ENCODE results near the gene LRRC3C.
A peak's percentile ranks its signal among the peaks of the same experiment; 100 is the strongest.
"Not testable (repeated sequence)": the region's sequence is repeated elsewhere in the genome, so short reads cannot be mapped to it uniquely, and the experiment has no call there.

LRRC3C gene, protein sequence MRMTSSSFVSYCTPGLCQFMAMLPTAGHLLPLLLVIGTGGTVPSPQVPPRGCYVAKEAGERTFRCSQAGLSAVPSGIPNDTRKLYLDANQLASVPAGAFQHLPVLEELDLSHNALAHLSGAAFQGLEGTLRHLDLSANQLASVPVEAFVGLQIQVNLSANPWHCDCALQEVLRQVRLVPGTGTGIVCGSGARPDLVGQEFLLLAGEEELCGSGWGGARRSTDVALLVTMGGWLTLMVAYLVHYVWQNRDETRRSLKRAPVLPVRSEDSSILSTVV

GRCh38 chr17:39927101-39927928 lies at the start of gene LRRC3C, which contains the start of gene ORMDL3:
Gene LRRC3C, plus strand, starts transcription at chr17:39927732. Its CDS starts 13,792 bp downstream, at chr17:39941524.
Gene ORMDL3, minus strand, starts transcription at chr17:39927601. Its CDS starts 3,398 bp downstream, at chr17:39924203.
- H3K4me3 Mint-ChIP-seq = peak within 1 kb of the TSS; percentile 86
- H3K36me3 Mint-ChIP-seq (ENCODE audit: low read depth) = peaks cover 49% of the 10 kb centered on the region
- peak; percentile 96 for DNase-seq
- H3K4me1 Mint-ChIP-seq (ENCODE audit: low read depth) = peaks cover 63% of the 10 kb centered on the region
- no peaks in the 10 kb centered on the region for H3K27me3 Mint-ChIP-seq
- peak within 1 kb of the TSS; percentile 93 for H3K27ac Mint-ChIP-seq
- H3K9me3 Mint-ChIP-seq = no peaks in the 10 kb centered on the region

DNA sequence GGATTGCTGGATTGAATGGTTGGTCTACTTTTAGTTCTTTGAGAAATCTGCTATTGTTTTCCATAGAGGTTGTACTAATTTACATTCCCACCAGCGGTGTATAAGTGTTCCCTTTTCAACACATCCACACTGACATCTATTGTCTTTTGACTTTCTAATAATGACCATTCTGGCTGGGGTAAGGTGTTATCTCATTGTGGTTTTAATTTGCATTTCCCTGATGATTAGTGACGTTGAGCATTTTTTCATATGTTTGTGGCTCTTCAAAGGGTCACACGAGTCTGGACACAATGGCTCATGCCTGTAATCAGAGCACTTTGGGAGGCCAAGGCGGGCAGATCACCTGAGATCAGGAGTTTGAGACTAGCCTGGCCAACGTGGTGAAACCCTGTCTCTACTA lies 41.4 kb upstream of the LRRC3C start:
- not testable (repeated sequence) for H3K36me3 Mint-ChIP-seq (ENCODE audit: low read depth); H3K9me3 Mint-ChIP-seq; H3K4me3 Mint-ChIP-seq; DNase-seq; H3K4me1 Mint-ChIP-seq (ENCODE audit: low read depth); H3K27ac Mint-ChIP-seq; H3K27me3 Mint-ChIP-seq

DNA sequence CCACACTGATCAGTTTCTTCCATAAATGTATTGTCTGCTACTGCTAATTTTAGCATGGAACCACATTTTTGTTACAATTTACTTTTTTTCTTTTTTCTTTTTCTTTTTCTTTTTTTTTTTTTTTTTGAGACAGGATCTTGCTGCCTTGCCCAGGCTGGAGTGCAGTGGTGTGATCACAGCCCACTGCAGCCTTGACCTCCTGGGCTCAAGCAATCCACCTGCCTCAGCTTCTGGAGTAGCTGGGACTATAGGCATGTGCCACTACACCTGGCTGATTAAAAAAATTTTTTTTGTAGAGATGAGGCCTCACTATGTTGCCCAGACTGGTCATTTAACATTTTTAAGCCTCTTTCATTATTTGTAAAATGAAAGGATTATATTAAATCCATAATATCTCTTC lies 40.5 kb upstream of the LRRC3C start:
- no peaks in the 10 kb centered on the region for H3K4me1 Mint-ChIP-seq (ENCODE audit: low read depth)
- no peaks in the 10 kb centered on the region for H3K36me3 Mint-ChIP-seq (ENCODE audit: low read depth)
- H3K4me3 Mint-ChIP-seq = no peak overlapping the region
- DNase-seq = no peak
- H3K27me3 Mint-ChIP-seq = peaks cover 9% of the 10 kb centered on the region
- no peak overlapping the region for H3K27ac Mint-ChIP-seq
- H3K9me3 Mint-ChIP-seq = no peaks in the 10 kb centered on the region

DNA sequence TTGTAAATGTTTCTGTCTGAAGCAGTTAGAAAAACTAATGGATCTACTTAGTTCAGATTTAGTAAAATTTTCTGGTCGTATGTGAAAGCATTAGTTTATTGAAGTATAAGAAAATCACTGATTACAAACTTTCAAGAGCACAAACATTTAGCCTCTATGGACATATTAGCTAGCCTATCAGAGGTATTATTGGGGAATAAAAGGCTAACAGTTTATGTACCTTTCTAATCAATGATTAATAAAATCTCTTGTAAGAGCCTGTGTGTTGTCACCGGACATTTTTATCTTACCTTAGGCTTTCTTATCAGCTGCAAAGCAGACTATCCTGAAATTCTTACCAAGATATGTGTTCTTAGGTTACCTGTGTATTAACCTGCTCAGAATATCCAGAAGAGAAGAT lies 38.3 kb upstream of the LRRC3C start:
- Mint-ChIP-seq H3K4me1 (ENCODE audit: low read depth) (no peaks in the 10 kb centered on the region), H3K36me3 (ENCODE audit: low read depth) (no peaks in the 10 kb centered on the region), H3K27me3 (peaks cover 9% of the 10 kb centered on the region), H3K9me3 (no peaks in the 10 kb centered on the region), H3K27ac (no peak overlapping the region), H3K4me3 (no peak overlapping the region)
- no peak for DNase-seq

DNA sequence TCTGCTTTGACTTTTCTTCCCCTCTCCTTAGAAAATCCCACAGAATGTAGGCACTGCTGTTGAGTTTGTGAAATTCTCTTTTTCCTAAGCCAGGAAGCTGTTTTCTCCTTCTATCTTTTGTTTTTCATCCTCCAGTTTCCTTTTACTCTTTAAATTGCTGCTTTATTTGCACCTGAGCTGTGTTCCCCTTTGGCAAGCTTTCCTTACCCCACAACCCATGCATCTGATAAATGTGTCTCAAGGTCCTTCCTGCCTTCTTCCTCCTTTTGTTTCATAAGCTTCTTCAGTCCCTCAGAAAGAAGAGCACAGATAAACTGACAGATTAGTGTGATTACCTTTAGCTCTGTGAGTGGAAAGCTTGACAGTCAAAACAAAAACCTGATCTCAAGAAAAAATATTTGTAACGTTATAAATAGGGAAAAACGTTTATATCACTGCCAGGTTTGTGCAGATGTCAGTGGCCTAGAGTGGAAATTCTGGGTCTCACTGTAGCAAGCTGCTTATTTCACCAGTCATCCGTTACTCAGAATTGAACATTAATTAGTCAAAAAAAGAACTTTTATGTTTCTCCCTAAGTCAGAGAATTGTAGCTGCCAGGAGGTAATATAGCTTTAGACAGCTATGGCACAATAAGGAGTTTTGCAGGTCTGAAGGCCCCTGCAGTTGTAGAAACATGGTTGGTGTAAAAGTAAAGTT lies 32.7 kb upstream of the LRRC3C start:
- no peak overlapping the region for H3K4me3 Mint-ChIP-seq
- DNase-seq = no peak
- peaks cover 9% of the 10 kb centered on the region for H3K4me1 Mint-ChIP-seq (ENCODE audit: low read depth)
- no peaks in the 10 kb centered on the region for H3K36me3 Mint-ChIP-seq (ENCODE audit: low read depth)
- H3K9me3 Mint-ChIP-seq = no peaks in the 10 kb centered on the region
- peaks cover 2% of the 10 kb centered on the region for H3K27me3 Mint-ChIP-seq
- H3K27ac Mint-ChIP-seq = peak overlapping the region; percentile 77

DNA sequence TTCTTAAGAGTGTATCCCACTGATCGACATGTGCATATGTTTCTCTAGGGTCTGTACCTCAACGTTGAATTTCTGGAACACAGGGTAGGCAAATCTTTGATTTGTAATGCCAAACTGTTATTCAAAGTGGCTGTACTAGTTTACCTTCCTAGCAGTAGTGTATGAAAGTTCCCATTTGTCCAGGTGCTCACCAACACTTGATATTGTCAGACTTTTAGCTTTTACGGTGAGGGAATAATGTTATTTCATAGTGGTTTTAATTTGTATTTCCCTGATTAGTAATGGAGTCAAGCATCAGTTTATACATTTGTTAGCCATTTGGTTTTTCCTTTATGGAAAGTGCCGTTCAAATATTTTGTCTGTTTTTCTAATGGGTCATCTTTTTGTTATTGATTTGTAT lies 29.4 kb upstream of the LRRC3C start:
- Mint-ChIP-seq H3K27me3 (no peaks in the 10 kb centered on the region), H3K36me3 (ENCODE audit: low read depth) (peaks cover 4% of the 10 kb centered on the region), H3K4me3 (no peak overlapping the region), H3K4me1 (ENCODE audit: low read depth) (peaks cover 11% of the 10 kb centered on the region), H3K27ac (no peak overlapping the region), H3K9me3 (no peaks in the 10 kb centered on the region)
- no peak for DNase-seq

GRCh38 chr17:39899215-39899614 lies 28.3 kb upstream of the LRRC3C start:
- DNase-seq = no peak
- Mint-ChIP-seq H3K27me3 (no peaks in the 10 kb centered on the region), H3K4me3 (no peak overlapping the region), H3K27ac (no peak overlapping the region), H3K36me3 (ENCODE audit: low read depth) (peaks cover 8% of the 10 kb centered on the region), H3K4me1 (ENCODE audit: low read depth) (peaks cover 19% of the 10 kb centered on the region), H3K9me3 (no peaks in the 10 kb centered on the region)

DNA sequence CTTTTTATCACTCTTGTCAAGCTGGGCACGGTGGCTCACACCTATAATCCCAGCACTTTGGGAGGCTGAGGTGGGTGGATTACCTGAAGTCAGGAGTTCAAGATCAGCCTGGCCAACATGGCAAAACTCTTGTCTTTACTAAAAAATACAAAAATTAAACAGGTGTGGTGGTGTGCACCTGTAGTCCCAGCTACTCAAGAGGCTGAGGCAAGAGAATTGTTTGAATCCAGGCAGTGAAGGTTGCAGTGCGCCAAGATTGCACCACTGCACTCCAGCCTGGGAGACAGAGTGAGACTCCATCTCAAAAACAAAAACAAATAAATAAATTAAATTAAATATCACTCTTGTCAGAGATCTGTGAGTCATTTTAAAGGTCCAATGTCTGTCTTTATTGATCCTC lies 25.5 kb upstream of the LRRC3C start:
- peaks cover 15% of the 10 kb centered on the region for H3K4me1 Mint-ChIP-seq (ENCODE audit: low read depth)
- H3K36me3 Mint-ChIP-seq (ENCODE audit: low read depth) = peaks cover 35% of the 10 kb centered on the region
- H3K27me3 Mint-ChIP-seq, H3K27ac Mint-ChIP-seq, H3K4me3 Mint-ChIP-seq, DNase-seq, H3K9me3 Mint-ChIP-seq: not testable (repeated sequence)

GRCh38 chr17:39903158-39903884 lies 24.2 kb upstream of the LRRC3C start:
- no peak overlapping the region for H3K4me3 Mint-ChIP-seq
- H3K4me1 Mint-ChIP-seq (ENCODE audit: low read depth) = peaks cover 15% of the 10 kb centered on the region
- no peak for DNase-seq
- H3K36me3 Mint-ChIP-seq (ENCODE audit: low read depth) = peaks cover 42% of the 10 kb centered on the region
- H3K27ac Mint-ChIP-seq = peak overlapping the region; percentile 84
- no peaks in the 10 kb centered on the region for H3K27me3 Mint-ChIP-seq
- no peaks in the 10 kb centered on the region for H3K9me3 Mint-ChIP-seq

DNA sequence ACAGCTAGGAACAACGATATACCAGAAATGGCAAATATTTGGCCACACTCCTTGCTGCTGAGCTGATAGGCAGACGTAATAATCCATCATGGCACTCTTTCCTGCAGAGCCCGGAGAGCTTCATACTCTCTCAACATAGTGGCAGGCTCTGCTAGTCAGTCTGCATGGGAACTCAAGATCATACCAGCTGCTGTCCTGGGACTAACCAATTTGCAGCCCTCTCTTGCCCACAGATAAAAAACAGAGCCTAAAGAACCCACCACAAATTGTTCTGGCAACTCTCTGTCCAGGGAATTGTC lies 22.6 kb upstream of the LRRC3C start:
- H3K4me3 Mint-ChIP-seq = no peak overlapping the region
- H3K27ac Mint-ChIP-seq = no peak overlapping the region
- H3K27me3 Mint-ChIP-seq = no peaks in the 10 kb centered on the region
- H3K36me3 Mint-ChIP-seq (ENCODE audit: low read depth) = peaks cover 55% of the 10 kb centered on the region
- no peak for DNase-seq
- H3K4me1 Mint-ChIP-seq (ENCODE audit: low read depth) = peaks cover 15% of the 10 kb centered on the region
- H3K9me3 Mint-ChIP-seq = no peaks in the 10 kb centered on the region

GRCh38 chr17:39908789-39909352 lies 18.7 kb upstream of the LRRC3C start:
- no peak overlapping the region for H3K4me3 Mint-ChIP-seq
- no peaks in the 10 kb centered on the region for H3K9me3 Mint-ChIP-seq
- peaks cover 6% of the 10 kb centered on the region for H3K4me1 Mint-ChIP-seq (ENCODE audit: low read depth)
- H3K27me3 Mint-ChIP-seq = no peaks in the 10 kb centered on the region
- H3K27ac Mint-ChIP-seq = no peak overlapping the region
- H3K36me3 Mint-ChIP-seq (ENCODE audit: low read depth) = peaks cover 81% of the 10 kb centered on the region
- no peak for DNase-seq

DNA sequence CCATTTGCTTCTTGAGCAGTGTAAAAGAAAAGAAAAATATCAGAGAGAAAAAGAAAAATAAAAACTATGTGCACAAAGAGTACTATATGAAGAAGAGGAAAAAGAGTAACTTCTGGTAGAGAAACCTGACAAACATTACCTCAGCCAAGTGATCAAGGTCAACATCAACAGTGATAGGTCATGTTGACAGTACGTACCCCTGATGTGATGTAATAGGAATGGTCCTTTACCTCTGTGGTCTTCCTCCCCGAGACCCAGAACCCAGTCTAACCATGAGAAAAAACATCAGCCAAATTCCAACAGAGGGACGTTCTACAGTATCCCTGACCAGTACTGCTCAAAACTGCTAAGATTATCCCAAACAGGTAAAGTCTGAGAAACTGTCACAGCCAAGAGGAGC lies 13.5 kb upstream of the LRRC3C start:
- no peaks in the 10 kb centered on the region for H3K27me3 Mint-ChIP-seq
- H3K27ac Mint-ChIP-seq = no peak overlapping the region
- no peak for DNase-seq
- H3K4me3 Mint-ChIP-seq = no peak overlapping the region
- no peaks in the 10 kb centered on the region for H3K9me3 Mint-ChIP-seq
- H3K4me1 Mint-ChIP-seq (ENCODE audit: low read depth) = peaks cover 24% of the 10 kb centered on the region
- peaks cover 78% of the 10 kb centered on the region for H3K36me3 Mint-ChIP-seq (ENCODE audit: low read depth)

DNA sequence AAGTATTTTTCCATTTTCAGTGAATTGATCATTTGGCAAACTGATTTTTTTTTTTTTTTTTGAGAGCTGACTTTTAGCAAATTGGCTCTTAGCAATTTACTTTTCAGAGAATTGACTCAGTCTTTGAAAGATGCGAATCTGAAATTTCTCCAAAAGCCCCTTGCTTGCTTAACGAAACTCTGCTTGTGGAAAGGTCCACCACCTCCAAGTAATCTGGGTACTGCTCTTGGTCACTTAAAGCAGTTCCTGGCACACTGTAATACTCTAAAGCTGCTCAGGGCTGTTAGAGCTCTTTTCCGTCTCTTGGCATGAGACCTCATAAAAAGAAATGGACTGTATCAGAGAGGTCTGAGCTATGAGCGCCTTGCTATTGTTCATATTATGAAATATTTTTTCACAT lies 12.0 kb upstream of the LRRC3C start:
- Mint-ChIP-seq H3K27ac (peak overlapping the region; percentile 7), H3K4me1 (ENCODE audit: low read depth) (peaks cover 36% of the 10 kb centered on the region), H3K4me3 (no peak overlapping the region), H3K27me3 (no peaks in the 10 kb centered on the region), H3K9me3 (no peaks in the 10 kb centered on the region), H3K36me3 (ENCODE audit: low read depth) (peaks cover 74% of the 10 kb centered on the region)
- no peak for DNase-seq

DNA sequence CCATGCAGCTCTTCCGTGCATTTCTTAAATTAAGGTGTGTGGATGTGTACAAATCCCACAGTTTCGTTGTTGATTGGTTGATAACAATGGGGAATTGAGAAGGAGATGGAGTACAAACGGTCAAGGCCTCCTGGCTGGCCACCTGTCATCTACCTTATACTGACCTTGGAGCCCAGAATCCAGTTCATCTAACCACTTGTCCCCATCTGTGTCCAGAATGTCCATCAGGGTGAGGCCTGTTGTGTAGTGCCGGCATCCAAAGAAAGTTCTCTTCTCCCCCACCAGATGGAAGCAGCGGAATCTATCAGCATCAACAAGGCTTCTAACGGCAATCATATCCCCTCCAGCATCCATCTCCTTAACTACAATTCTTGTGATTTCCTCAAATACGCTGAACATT lies 10.6 kb upstream of the LRRC3C start:
- no peak overlapping the region for H3K4me3 Mint-ChIP-seq
- H3K27me3 Mint-ChIP-seq = no peaks in the 10 kb centered on the region
- no peak for DNase-seq
- H3K27ac Mint-ChIP-seq = no peak overlapping the region
- peaks cover 77% of the 10 kb centered on the region for H3K36me3 Mint-ChIP-seq (ENCODE audit: low read depth)
- peaks cover 50% of the 10 kb centered on the region for H3K4me1 Mint-ChIP-seq (ENCODE audit: low read depth)
- H3K9me3 Mint-ChIP-seq = no peaks in the 10 kb centered on the region
